Measurements from ENCODE around the gene TRDN.
"Not testable (repeated sequence)": the region's sequence is repeated elsewhere in the genome, so short reads cannot be mapped to it uniquely, and the experiment has no call there.

The TRDN gene

DNA sequence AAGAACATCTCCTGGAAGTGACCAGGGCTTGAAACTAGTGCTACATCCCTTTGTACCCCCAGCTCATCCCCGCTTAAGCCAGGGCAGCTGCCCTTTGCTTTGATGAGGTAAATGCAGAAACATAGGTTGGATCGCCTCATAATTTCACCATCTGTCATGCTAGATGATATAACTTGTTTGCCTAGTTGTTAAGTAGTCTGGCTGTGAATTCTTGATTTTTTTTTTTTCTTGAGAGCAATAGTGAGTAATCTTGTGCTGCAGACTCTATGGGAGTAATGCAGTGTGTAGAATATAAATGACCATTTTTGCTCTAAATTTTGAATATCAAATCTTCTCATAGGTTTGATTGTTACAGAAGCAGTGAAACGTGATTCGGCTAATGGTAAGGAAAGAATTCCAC is 4.1 kb downstream of the TRDN start:
- no peak for DNase-seq (ENCODE audit: low read depth)

GRCh38 chr6:123629258-123629941 is 7.3 kb downstream of the TRDN start:
- no peak for DNase-seq (ENCODE audit: low read depth)

DNA sequence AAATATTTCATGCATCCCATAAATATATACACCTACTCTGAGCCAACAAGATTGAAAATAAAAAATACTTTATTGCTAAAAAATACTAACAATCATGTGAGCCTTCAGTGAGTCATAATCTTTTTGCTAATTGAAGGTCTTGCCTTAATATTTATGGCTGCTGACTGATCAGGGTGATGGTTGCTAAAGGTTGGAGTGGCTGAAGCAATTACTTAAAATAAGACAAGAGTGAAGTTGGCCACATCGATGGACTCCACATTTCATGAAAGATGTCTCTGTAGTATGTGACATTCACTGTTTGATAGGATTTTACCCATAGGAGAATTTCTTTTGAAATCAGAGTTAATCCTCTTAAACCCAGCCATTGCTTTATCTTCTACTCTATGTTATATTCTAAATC is 11.1 kb downstream of the TRDN start:
- DNase-seq (ENCODE audit: low read depth): no peak

DNA sequence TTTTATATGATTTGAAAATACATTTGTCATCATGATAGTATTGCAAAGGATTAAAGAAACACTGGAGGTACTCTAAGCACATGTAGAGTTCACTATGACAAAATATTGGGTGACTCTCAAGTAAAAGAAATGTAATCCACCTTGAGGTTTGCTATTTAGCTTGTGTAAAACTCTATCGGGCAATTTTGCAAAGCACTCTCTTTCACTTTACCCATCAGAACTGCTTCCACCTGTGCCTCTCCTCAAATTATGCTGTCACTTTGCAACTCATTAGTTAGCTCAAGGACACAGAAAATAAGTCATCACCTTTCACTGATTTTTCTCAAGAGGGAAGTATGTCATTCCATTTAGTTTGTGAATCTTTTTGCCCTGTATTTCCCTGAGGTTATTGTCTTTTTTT is 14.0 kb downstream of the TRDN start:
- DNase-seq (ENCODE audit: low read depth): no peak

GRCh38 chr6:123619156-123619555 is 17.6 kb downstream of the TRDN start:
- no peak for DNase-seq (ENCODE audit: low read depth)

GRCh38 chr6:123616942-123617341 is 19.8 kb downstream of the TRDN start:
- no peak for DNase-seq (ENCODE audit: low read depth)

- no peak for DNase-seq (ENCODE audit: low read depth)
These were observed 20.7 kb downstream of the TRDN start for GRCh38 chr6:123616016-123616415.

- DNase-seq (ENCODE audit: low read depth): no peak
These were observed 26.0 kb downstream of the TRDN start for GRCh38 chr6:123610779-123611178.

DNA sequence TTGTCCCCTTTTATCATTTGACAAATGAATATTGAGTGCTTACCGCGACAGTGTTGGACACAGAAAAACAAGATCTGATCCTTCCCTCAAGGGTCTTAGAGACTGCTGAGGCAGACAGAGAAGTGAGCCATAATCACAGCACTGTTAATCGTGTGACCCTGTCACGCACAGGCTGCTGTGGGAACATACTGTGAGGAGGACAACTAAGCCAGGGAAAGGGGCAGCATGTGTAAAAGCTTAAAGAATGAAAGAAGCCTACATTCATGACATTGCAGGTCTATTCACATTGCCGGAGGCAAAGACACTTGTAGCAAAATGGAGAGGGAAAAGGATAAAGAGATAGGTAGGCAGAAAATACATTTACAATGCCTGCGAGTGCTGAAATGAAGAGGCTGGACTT is 32.7 kb downstream of the TRDN start:
- DNase-seq (ENCODE audit: low read depth): no peak

DNA sequence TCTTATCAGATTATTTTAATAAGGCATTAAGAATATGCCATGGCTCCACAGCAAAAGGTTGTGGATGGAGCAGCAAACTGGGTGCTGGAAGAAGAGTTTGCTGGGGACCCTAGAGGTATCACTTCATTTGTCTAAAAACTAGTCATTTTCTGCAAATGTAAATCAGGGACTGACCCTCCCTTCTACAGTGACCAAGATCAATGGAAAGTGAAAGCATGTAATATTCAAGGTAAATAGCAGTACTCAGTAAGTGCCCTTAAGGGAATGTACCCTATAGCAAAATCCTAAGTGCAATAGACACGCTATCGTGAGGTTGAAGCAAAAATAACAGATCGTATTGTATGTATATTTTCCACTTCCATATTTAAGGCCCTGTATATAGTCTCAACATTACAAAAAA is 38.7 kb downstream of the TRDN start:
- DNase-seq (ENCODE audit: low read depth): no peak

DNA sequence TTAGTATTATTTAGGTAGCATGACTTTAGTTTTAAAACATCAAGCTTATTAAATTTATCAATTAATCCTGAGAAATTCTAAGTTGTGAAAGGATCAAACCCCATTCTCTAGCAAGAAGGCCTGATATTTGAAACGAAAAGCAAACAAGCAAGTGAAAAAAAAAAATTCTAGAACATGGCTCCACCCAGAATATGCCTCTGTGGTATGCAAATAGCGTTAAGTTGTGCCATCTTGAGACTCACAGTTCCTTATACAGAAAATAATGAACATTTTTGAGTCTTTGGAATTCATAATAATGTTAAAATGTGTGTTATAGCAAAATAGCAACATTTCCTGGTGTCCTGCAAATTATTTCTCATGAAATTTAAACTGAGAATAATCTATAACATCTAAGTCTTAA is 42.0 kb downstream of the TRDN start:
- no peak for DNase-seq (ENCODE audit: low read depth)

DNA sequence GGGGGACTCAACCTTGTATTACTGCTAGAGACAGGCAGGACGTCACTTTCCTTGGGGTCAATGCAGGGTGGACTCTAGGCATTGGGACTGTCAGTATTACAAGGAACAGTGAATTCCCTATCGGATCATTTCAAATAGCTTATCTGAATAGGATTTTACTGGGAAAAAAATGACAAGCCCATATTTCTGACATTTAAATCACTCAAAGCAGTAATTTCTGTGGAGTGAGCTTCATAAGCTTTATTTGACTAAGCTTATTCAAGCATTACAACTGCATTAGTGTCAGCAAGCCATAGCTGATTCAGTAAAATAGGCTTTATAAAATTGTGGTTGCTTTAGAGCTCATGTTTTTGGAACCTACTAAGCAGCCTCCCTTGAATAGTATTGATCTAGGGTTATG is 44.3 kb downstream of the TRDN start:
- no peak for DNase-seq (ENCODE audit: low read depth)

DNA sequence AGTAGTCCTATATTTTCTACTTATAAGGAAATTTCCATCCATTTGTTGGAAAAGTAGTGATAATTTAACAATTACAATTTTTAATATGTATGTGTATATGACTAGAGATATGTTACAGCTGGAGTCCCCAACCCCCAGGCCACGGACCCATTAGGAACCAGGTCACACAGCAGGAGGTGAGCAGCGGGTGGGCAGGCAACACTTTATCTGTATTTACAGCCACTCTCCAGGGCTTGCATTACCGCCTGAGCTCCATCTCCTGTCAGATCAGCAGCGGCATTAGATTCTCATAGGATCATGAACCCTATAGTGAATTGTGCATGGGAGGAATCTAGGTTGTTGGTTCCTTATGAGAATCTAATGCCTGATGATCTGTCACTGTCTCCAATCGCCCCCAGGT is 46.8 kb downstream of the TRDN start:
- no peak for DNase-seq (ENCODE audit: low read depth)

DNA sequence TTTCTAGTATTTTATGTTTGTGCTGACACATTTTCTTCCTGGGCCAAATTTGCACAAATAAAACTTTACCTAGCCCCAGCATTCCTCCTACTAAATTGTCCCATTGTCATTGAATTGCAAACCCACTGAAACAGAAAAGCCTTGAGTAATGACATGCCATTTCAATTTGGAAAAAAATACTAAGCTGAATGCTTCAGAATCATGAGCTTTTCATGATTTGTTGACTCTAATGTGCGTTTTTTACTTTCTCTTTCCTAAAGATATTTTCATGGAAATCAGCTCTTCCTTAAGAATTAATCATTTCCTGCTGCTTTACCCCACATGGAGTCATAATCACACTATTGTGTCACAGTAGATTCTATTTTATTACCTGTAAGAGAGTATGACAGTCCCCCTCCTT is 47.4 kb downstream of the TRDN start:
- no peak for DNase-seq (ENCODE audit: low read depth)

- no peak for DNase-seq (ENCODE audit: low read depth)
These were observed 48.2 kb downstream of the TRDN start for GRCh38 chr6:123588546-123588895.

DNA sequence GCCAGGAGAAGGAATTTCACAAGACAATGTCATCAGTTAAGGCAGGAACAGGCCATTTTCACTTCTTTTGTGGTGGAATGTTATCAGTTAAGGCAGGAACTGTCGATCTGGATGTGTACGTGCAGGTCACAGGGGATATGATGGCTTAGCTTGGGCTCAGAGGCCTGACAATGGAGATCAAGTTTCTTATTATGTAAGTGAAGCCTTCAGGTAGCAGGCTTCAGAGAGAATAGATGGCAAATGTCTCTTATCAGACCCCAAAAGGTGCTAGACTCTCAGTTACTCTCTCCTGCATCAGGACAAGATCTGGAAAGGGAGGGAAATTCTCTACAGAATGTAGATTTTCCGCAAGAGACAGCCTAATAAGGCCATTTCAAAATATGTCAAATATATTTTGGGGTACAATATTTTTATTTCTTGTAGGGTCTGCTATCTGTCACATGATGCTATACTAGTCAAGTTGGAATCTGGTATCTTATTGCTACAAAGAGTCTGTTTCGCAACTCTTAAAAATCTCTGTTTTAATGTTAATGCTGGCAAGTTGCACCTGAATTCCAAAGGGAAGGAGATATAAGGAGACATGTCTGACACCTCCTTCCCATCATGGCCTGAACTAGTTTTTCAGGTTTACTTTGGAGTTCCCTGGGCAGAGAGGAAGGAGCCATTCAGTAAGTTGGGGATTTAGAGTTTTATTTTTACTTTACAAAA is 48.8 kb downstream of the TRDN start:
- DNase-seq (ENCODE audit: low read depth): no peak

- DNase-seq (ENCODE audit: low read depth): not testable (repeated sequence)
These were observed 49.3 kb downstream of the TRDN start for GRCh38 chr6:123587407-123587806.

GRCh38 chr6:123580331-123580730 is 56.4 kb downstream of the TRDN start:
- no peak for DNase-seq (ENCODE audit: low read depth)

- no peak for DNase-seq (ENCODE audit: low read depth)
These were observed 61.6 kb downstream of the TRDN start for GRCh38 chr6:123575188-123575587.

- DNase-seq (ENCODE audit: low read depth): no peak
These were observed 65.7 kb downstream of the TRDN start for GRCh38 chr6:123570813-123571684.

- no peak for DNase-seq (ENCODE audit: low read depth)
These were observed 67.2 kb downstream of the TRDN start for GRCh38 chr6:123569575-123569974.

GRCh38 chr6:123565529-123565928 is 71.2 kb downstream of the TRDN start:
- no peak for DNase-seq (ENCODE audit: low read depth)

DNA sequence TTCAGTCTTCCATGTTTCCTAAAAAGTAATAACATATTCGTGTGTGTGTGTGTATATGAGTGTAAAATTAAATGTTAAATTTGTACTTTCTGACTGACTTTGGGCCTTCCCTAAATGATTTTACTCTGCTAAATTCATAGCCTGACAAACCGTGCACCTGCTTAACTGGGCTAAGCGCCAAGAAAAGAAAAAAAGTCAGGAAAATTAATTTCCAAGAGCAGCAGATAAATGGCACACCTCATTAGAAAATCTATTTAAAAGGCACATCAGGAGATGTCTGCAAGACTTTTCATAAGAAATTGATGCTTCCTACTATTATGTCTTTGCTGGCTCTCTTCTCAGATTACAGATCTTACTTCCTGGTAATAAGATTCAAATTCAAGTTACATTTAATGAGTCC is 72.4 kb downstream of the TRDN start:
- DNase-seq (ENCODE audit: low read depth): no peak
